HG02759 (cell line): ENCODE data around the gene EVI5.

Experiments
- ATAC-seq: cut with Tn5 transposase; IDR thresholded peaks from one replicate; pipeline ENCODE4 v1.9.1; 2021; ENCODE audit warnings: mild to moderate bottlenecking, moderate library complexity; ENCODE audit not compliant: unreplicated experiment

Gene EVI5

GRCh38 chr1:92784639-92785500 lies at the start of gene EVI5:
Gene EVI5 (minus strand): TSS chr1:92785108. CDS start chr1:92736546, 48,562 bp downstream.
- ATAC-seq = peak; percentile 95

- ATAC-seq = no peak
Observed at GRCh38 chr1:92834617-92835016, 49.7 kb upstream of the EVI5 start.

GRCh38 chr1:92833840-92834239 lies 48.9 kb upstream of the EVI5 start:
- no peak for ATAC-seq

DNA sequence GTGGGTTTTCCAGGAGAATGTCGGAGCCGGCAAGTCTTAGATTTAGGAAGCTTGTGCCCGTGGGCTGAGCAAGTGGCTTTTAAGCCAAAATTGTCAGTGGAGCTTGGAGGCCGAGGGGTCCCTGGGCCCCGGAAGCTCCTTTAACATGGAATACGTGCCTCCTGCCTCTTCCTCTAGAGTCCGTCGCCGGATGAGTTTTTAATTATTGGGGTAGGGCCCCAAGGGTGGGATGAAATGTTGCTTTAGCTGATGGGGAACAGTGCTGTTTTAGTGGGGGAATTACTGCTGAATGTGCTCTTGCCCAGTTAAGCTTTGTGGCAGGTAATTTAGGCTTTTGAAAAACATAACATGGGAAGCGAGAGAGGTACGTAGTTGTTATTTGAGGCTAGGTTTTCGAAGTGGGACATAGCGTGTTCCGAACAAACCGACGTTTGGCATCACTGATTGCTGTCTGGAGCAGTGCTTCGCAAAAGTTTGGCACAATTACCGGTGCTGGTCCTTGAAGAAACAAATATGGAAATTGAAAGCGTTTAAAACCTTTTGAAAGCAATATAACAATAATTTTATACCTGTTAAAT lies 47.7 kb upstream of the EVI5 start:
- peak; percentile 7 for ATAC-seq

- peak; percentile 98 for ATAC-seq
Observed at GRCh38 chr1:92831762-92832536, 47.0 kb upstream of the EVI5 start, which contains the start of gene RPL5. Gene RPL5 (plus strand): TSS chr1:92832040. CDS start chr1:92832115, 75 bp downstream.

DNA sequence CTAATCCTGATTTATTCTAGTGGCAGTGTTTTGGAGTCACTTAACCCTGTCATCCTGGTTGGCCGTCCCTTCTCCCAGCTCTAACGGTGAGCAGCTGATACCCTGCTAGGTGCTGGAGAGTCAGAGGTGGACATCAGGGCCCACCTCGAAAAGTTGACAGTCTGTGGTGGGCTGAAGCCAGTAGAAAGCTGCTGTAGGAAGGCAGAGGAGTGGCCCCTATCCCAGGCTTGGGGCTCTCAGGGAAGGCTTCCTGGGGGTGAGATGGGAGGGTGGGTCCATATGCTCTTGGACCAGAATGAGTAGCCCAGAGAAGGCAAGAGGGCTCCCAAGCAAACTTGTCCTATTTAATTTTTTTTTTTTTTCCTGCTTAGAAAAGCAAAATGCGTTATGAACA lies 46.5 kb upstream of the EVI5 start:
- no peak for ATAC-seq

DNA sequence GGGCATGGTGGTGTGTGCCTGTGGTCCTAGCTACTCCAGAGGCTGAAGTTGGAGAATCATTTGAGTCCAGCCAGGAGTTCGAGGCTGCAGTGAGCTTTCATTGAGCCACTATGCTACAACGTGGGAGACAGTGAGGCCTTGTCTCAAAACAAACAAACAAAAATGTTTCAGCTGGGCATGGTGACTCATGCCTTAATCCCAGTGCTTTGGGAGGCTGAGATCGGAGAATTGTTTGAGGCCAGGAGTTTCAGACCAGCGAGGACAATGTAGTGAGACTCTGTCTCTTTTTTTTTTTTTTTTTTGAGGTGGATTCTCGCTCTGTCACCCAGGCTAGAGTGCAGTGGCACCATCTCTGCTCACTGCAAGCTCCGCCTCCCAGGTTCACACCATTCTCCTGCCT lies 41.9 kb upstream of the EVI5 start:
- ATAC-seq = no peak

- ATAC-seq = no peak
Observed at GRCh38 chr1:92822879-92823278, 38.0 kb upstream of the EVI5 start.

- ATAC-seq = no peak
Observed at GRCh38 chr1:92820551-92820950, 35.6 kb upstream of the EVI5 start.

GRCh38 chr1:92820024-92820423 lies 35.1 kb upstream of the EVI5 start:
- ATAC-seq = no peak

- peak; percentile 66 for ATAC-seq
Observed at GRCh38 chr1:92817986-92818764, 33.3 kb upstream of the EVI5 start.

GRCh38 chr1:92817137-92817697 lies 32.3 kb upstream of the EVI5 start:
- ATAC-seq = no peak

GRCh38 chr1:92816732-92817131 lies 31.8 kb upstream of the EVI5 start:
- no peak for ATAC-seq

DNA sequence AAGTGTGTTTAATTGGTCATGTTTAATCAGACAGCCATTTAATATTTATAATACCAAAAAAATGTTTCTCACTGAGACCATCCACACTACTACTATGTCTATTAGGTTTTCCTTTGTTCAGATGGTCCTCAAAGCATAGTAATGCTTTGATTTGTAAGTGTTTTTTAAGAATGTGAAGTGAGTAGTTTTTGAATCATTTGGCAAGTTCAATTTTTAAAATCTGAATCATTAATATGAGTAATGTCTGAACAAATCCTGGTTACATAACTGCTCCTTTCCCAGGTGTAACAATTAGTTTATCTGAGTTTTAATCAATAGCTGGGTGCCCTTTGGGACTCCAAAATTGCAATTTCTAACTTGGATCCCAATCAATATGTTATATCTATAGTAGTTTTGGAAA lies 23.5 kb upstream of the EVI5 start:
- ATAC-seq = no peak

GRCh38 chr1:92805216-92805615 lies 20.3 kb upstream of the EVI5 start:
- ATAC-seq = no peak

DNA sequence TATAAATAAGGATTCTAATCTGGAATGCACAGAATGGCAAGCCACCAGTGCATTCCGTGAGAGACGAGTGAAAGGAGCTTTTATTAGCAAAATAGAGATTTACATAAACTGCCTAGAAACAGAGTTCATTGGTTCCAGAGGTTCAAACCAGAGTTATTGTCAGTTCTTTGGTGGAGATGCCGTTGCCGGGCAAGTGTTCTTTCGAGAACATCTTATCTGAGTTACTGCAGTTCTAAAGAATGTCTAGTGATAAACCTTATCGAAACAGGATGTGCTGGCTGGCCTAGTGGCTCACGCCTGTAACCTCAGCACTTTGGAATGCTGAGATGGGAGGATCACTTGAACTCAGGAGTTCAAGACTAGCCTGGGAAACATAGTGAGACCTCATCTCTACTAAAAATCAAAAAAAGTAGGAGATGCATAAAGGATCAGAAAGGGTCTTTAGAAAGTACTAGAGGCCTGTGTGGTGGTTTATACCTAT lies 19.9 kb upstream of the EVI5 start:
- no peak for ATAC-seq

- ATAC-seq = no peak
Observed at GRCh38 chr1:92803140-92803887, 18.4 kb upstream of the EVI5 start.

DNA sequence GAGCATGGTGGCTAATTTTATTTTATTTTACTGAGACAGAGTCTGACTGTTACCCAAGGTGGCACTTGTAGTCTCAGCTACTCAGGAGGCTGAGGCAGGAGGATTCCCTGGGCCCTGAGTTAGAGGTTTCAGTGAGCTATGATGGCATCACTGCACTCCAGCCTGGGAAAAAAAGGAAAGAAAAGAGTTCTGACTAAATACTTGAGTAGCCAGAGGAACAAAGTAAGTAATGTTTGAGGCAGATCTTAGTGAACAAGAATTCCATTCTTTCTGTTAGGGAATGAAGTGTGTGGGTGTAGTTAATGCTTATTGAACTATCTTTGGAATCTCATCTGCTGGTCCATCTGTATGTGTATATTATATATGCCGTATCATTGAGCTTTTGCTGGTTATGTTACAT lies 13.1 kb upstream of the EVI5 start:
- no peak for ATAC-seq

DNA sequence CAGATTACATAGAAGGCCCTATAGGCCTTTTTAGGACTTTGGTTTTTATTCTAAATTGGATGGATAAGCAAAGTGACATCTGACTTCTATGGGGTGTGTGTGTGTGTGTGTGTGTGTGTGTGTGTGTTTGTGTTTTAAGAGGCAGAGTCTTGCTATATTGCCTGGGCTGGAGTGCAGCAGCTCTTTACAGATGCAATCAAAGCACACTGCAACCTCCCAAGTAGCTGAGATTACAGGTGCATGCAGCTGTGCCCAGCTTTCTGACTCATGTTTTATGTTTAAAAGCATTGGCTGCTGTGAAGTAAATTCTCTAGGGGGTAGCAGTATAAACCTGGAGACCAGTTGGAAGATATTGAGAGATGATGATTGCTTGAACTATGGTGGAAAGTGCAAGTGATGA lies 12.4 kb upstream of the EVI5 start:
- ATAC-seq = no peak

GRCh38 chr1:92795166-92795565 lies 10.3 kb upstream of the EVI5 start:
- no peak for ATAC-seq
